ENCODE measurements around the gene STARD3.
A peak's percentile ranks its signal among the peaks of the same experiment; 100 is the strongest.

STARD3 gene

DNA sequence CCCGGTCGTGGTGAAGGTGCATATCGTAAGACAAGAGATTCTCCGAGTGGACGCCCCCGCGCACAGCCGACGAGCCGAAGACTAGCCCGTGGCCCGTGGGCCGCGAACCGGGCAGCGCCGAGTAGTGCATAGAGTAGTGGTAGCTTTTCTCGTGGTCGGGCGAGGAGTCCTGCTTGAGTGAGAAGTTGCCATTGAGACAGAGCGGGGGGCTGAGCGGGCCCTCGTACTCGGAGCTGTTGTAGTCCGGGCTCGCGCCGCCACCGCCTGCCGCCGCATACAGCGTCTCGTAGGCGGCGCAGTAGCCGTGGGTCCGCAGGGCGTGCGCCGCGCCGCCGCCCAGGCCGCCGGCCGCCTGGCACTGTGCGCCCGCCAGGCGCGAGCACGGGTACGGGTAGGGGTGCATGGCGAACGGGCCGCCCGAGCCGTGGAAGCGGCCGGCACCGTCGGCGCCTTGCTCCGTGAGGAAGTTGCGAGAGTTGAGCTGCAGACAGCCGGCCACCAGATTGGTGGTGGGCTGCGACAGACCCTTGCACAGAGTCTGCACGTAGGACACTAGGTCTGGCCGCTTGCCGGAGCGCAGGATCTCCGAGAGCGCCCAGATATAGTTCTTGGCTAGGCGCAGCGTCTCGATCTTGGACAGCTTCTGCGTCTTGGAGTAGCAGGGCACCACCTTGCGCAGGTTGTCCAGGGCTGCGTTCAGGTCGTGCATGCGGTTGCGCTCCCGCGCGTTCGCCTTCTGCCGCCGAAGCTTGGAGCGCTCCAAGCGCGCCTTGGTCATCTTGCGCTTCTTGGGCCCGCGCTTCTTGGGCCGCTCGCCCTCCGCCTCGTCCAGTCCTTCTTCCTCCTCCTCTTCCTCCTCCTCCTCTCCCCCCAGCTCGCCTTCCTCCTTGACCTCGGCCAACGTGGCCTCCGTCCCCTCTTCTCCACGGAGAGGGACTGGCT is 31.2 kb upstream of the STARD3 start:
- Histone ChIP-seq H3K4me3 (ENCODE audit: control insufficient read depth in 1 of 7, extremely low read depth in 1 of 7, insufficient read depth in 4 of 7, low read depth in 2 of 7, low read length in 6 of 7) (peak overlapping the region in 2 of 7 experiments; percentile 36 to 38), H3K4me1 (ENCODE audit: control extremely low read depth in 1 of 4, control insufficient read depth in 4 of 4, insufficient read depth in 4 of 4, low read length in 3 of 4) (peaks cover 0 to 25% (median 12%) of the 10 kb centered on the region in 4 experiments), H3K36me3 (ENCODE audit: control insufficient read depth in 4 of 4, insufficient read depth in 4 of 4, low read length in 3 of 4) (no peaks in the 10 kb centered on the region), H3K27me3 (replicated peaks in 2 of 5; ENCODE audit: control insufficient read depth in 4 of 5, insufficient read depth in 5 of 5, low read length in 4 of 5) (peaks cover 25 to 98% (median 71%) of the 10 kb centered on the region in 5 experiments), H3K9me3 (ENCODE audit: control extremely low read depth in 1 of 5, control insufficient read depth in 4 of 5, insufficient read depth in 2 of 5, low read depth in 1 of 5, low read length in 4 of 5) (no peaks in the 10 kb centered on the region), H3K27ac (ENCODE audit: insufficient read depth in 1 of 2, low read depth in 1 of 2, low read length in 2 of 2, poor library complexity in 1 of 2, severe bottlenecking in 2 of 2) (no peak overlapping the region)
- WGBS (ENCODE audit: insufficient coverage), result 2% methylated on average over 100 of the region's 102 CpGs
- CTCF ChIA-PET, result interaction anchor here (1.3 kb wide), 1 partner anchor 16 kb away, joined by 3 read pairs; no protein-coding TSS in a partner anchor
- peak in 2 of 3 donors; percentile 32 to 50 for DNase-seq
- POLR2A ChIA-PET, result interaction anchor here (0.6 kb wide), 1 partner anchor 30 kb away, joined by 3 read pairs; no protein-coding TSS in a partner anchor

DNA sequence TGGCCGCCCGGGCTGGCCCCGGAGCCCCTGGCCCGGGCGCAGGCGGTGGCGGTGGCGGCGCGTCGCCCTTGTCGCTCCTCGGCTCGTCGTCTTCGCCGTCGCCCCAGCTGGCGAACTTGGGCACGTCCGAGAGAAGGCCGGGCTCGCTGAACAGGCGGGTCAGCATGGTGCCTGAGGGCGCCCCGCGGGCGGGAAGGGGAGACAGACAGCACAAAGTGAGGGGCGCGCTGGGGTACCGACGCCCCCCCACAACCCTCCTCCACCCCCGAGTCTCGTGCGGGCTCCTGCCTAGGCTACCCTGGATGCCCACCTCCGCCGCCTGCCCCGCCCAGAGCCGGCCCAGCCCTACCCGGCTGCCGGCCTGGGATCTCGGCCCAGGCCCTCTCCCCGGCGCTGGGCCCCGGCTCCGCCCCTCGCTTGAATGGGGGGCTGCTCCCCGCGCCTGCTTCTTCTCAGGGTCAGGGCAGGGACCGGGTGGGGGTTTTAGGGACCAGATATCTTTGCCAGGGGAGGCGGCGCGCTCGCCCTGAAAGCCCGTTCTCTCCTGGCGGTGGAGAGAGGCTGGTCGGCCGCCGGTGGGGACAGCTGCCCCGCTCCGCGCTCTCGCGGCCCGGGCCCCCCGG is 30.4 kb upstream of the STARD3 start:
- Histone ChIP-seq H3K9me3 (ENCODE audit: control extremely low read depth in 1 of 5, control insufficient read depth in 4 of 5, insufficient read depth in 2 of 5, low read depth in 1 of 5, low read length in 4 of 5) (no peaks in the 10 kb centered on the region), H3K4me3 (ENCODE audit: control insufficient read depth in 1 of 7, extremely low read depth in 1 of 7, insufficient read depth in 4 of 7, low read depth in 2 of 7, low read length in 6 of 7) (peak overlapping the region in 2 of 7 experiments; percentile 10 to 43), H3K27ac (ENCODE audit: insufficient read depth in 1 of 2, low read depth in 1 of 2, low read length in 2 of 2, poor library complexity in 1 of 2, severe bottlenecking in 2 of 2) (no peak overlapping the region), H3K27me3 (replicated peaks in 2 of 5; ENCODE audit: control insufficient read depth in 4 of 5, insufficient read depth in 5 of 5, low read length in 4 of 5) (peaks cover 25 to 98% (median 67%) of the 10 kb centered on the region in 5 experiments), H3K36me3 (ENCODE audit: control insufficient read depth in 4 of 4, insufficient read depth in 4 of 4, low read length in 3 of 4) (no peaks in the 10 kb centered on the region), H3K4me1 (ENCODE audit: control extremely low read depth in 1 of 4, control insufficient read depth in 4 of 4, insufficient read depth in 4 of 4, low read length in 3 of 4) (peaks cover 0 to 25% (median 12%) of the 10 kb centered on the region in 4 experiments)
- 1% methylated on average over 50 of the region's 66 CpGs for WGBS (ENCODE audit: insufficient coverage)
- ChIA-PET POLR2A (no interaction called here), CTCF (interaction anchor here (1.3 kb wide), 1 partner anchor 15 kb away, joined by 3 read pairs; no protein-coding TSS in a partner anchor)
- DNase-seq, result no peak

GRCh38 chr17:39607057-39607850 is 29.7 kb upstream of the STARD3 start:
- WGBS (ENCODE audit: insufficient coverage), result 3% methylated on average over 14 of the region's 40 CpGs
- CTCF ChIA-PET, result interaction anchor here (1.3 kb wide), 1 partner anchor 14 kb away, joined by 3 read pairs; no protein-coding TSS in a partner anchor
- no peaks in the 10 kb centered on the region for H3K36me3 ChIP-seq (ENCODE audit: control insufficient read depth in 4 of 4, insufficient read depth in 4 of 4, low read length in 3 of 4)
- no peak for DNase-seq
- no peaks in the 10 kb centered on the region for H3K9me3 ChIP-seq (ENCODE audit: control extremely low read depth in 1 of 5, control insufficient read depth in 4 of 5, insufficient read depth in 2 of 5, low read depth in 1 of 5, low read length in 4 of 5)
- peaks cover 20 to 97% (median 60%) of the 10 kb centered on the region in 5 experiments for H3K27me3 ChIP-seq (replicated peaks in 2 of 5; ENCODE audit: control insufficient read depth in 4 of 5, insufficient read depth in 5 of 5, low read length in 4 of 5)
- POLR2A ChIA-PET, result no interaction called here
- peaks cover 0 to 25% (median 12%) of the 10 kb centered on the region in 4 experiments for H3K4me1 ChIP-seq (ENCODE audit: control extremely low read depth in 1 of 4, control insufficient read depth in 4 of 4, insufficient read depth in 4 of 4, low read length in 3 of 4)
- H3K4me3 ChIP-seq (ENCODE audit: control insufficient read depth in 1 of 7, extremely low read depth in 1 of 7, insufficient read depth in 4 of 7, low read depth in 2 of 7, low read length in 6 of 7), result peak overlapping the region in 1 of 7 experiments; percentile 43
- H3K27ac ChIP-seq (ENCODE audit: insufficient read depth in 1 of 2, low read depth in 1 of 2, low read length in 2 of 2, poor library complexity in 1 of 2, severe bottlenecking in 2 of 2), result no peak overlapping the region

DNA sequence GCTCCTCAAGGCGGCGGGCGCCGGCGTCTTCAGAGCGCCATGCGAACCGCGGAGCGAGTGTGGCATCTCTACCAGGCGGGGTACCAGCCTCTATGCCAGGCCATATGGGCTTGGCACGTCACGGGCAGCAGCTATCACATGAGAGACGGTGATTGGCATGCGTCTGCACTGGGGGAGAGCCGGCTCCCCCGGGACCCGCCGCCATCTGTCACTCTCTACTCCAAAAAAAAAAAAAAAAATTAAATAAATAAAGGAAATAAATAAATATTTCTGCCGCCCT is 29.2 kb upstream of the STARD3 start, which contains the start of gene NEUROD2:
TSS of gene NEUROD2 (minus strand) at position 70 of the 280 bp plus-strand sequence. CDS start 1,321 bp downstream, outside the sequence.
- Histone ChIP-seq H3K27me3 (replicated peaks in 2 of 5; ENCODE audit: control insufficient read depth in 4 of 5, insufficient read depth in 5 of 5, low read length in 4 of 5) (peaks cover 14 to 95% (median 54%) of the 10 kb centered on the region in 5 experiments), H3K36me3 (ENCODE audit: control insufficient read depth in 4 of 4, insufficient read depth in 4 of 4, low read length in 3 of 4) (no peaks in the 10 kb centered on the region), H3K27ac (ENCODE audit: insufficient read depth in 1 of 2, low read depth in 1 of 2, low read length in 2 of 2, poor library complexity in 1 of 2, severe bottlenecking in 2 of 2) (no peak within 1 kb of the TSS), H3K9me3 (ENCODE audit: control extremely low read depth in 1 of 5, control insufficient read depth in 4 of 5, insufficient read depth in 2 of 5, low read depth in 1 of 5, low read length in 4 of 5) (no peaks in the 10 kb centered on the region), H3K4me3 (ENCODE audit: control insufficient read depth in 1 of 7, extremely low read depth in 1 of 7, insufficient read depth in 4 of 7, low read depth in 2 of 7, low read length in 6 of 7) (peak within 1 kb of the TSS in 2 of 7 experiments; percentile 10 to 43), H3K4me1 (ENCODE audit: control extremely low read depth in 1 of 4, control insufficient read depth in 4 of 4, insufficient read depth in 4 of 4, low read length in 3 of 4) (peaks cover 0 to 25% (median 12%) of the 10 kb centered on the region in 4 experiments)
- 9% methylated on average over 12 of the region's 20 CpGs for whole genome bisulfite sequencing (ENCODE audit: insufficient coverage)
- DNase-seq, result no peak
- ChIA-PET POLR2A (no interaction called here), CTCF (no interaction called here)

GRCh38 chr17:39608142-39608981 is 28.6 kb upstream of the STARD3 start:
- Histone ChIP-seq H3K9me3 (ENCODE audit: control extremely low read depth in 1 of 5, control insufficient read depth in 4 of 5, insufficient read depth in 2 of 5, low read depth in 1 of 5, low read length in 4 of 5) (no peaks in the 10 kb centered on the region), H3K27ac (ENCODE audit: insufficient read depth in 1 of 2, low read depth in 1 of 2, low read length in 2 of 2, poor library complexity in 1 of 2, severe bottlenecking in 2 of 2) (no peak overlapping the region), H3K27me3 (replicated peaks in 2 of 5; ENCODE audit: control insufficient read depth in 4 of 5, insufficient read depth in 5 of 5, low read length in 4 of 5) (peaks cover 9 to 93% (median 49%) of the 10 kb centered on the region in 5 experiments), H3K4me1 (ENCODE audit: control extremely low read depth in 1 of 4, control insufficient read depth in 4 of 4, insufficient read depth in 4 of 4, low read length in 3 of 4) (peaks cover 0 to 25% (median 12%) of the 10 kb centered on the region in 4 experiments), H3K4me3 (ENCODE audit: control insufficient read depth in 1 of 7, extremely low read depth in 1 of 7, insufficient read depth in 4 of 7, low read depth in 2 of 7, low read length in 6 of 7) (no peak overlapping the region), H3K36me3 (ENCODE audit: control insufficient read depth in 4 of 4, insufficient read depth in 4 of 4, low read length in 3 of 4) (no peaks in the 10 kb centered on the region)
- CTCF ChIA-PET, result no interaction called here
- WGBS (ENCODE audit: insufficient coverage), result 50% methylated on average over 2 of the region's 15 CpGs
- DNase-seq, result no peak
- POLR2A ChIA-PET, result no interaction called here

DNA sequence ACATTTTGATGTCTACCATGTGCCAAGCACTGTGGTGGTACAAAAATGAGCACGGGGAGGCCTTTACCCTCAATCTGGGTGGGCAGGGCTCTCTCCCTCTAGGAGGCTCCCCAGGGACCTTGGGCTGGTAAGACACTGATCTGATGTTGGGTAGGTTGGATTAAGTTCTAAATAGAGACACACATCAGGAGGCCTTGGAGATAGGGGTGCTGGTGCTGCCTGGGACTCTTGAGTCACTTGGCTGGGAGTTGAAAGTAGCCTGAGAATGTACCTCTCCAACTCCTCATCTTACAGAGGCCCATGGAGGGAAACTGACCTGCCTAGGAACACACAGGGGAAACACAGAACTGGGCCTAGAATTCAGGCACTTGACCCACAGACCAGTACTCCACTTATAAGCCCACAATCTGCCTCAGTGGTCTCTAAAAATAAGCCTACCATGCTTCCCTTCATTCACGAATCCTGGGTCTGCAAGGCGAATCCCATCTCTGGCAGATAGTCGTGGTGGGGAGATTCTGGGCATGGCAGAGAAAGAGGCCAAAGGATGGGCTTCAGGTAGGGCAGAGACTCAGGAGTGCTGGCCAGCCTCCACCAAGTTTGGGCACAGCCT is 27.4 kb upstream of the STARD3 start:
- POLR2A ChIA-PET, result no interaction called here
- 95% methylated on average over 3 of the region's 4 CpGs for WGBS (ENCODE audit: insufficient coverage)
- CTCF ChIA-PET, result no interaction called here

More for the DNA sequence above, 27.4 kb upstream of the STARD3 start:
- Histone ChIP-seq H3K36me3 (ENCODE audit: control insufficient read depth in 4 of 4, insufficient read depth in 4 of 4, low read length in 3 of 4) (no peaks in the 10 kb centered on the region), H3K9me3 (ENCODE audit: control extremely low read depth in 1 of 5, control insufficient read depth in 4 of 5, insufficient read depth in 2 of 5, low read depth in 1 of 5, low read length in 4 of 5) (no peaks in the 10 kb centered on the region), H3K27ac (ENCODE audit: insufficient read depth in 1 of 2, low read depth in 1 of 2, low read length in 2 of 2, poor library complexity in 1 of 2, severe bottlenecking in 2 of 2) (no peak overlapping the region), H3K27me3 (replicated peaks in 2 of 5; ENCODE audit: control insufficient read depth in 4 of 5, insufficient read depth in 5 of 5, low read length in 4 of 5) (peaks cover 7 to 81% (median 41%) of the 10 kb centered on the region in 5 experiments), H3K4me3 (ENCODE audit: control insufficient read depth in 1 of 7, extremely low read depth in 1 of 7, insufficient read depth in 4 of 7, low read depth in 2 of 7, low read length in 6 of 7) (no peak overlapping the region), H3K4me1 (ENCODE audit: control extremely low read depth in 1 of 4, control insufficient read depth in 4 of 4, insufficient read depth in 4 of 4, low read length in 3 of 4) (peaks cover 0 to 23% (median 10%) of the 10 kb centered on the region in 4 experiments)
- DNase-seq, result no peak
